Activated CD4-positive, alpha-beta T cell treated with anti-CD3 and anti-CD28 coated beads, Interleukin-2, Interleukin-4, amounts not matched to agents 100 ng/mL and 50 ng/mL, durations not matched to agents 16 hours and 8 hours (primary cell): Measurements from ENCODE around the gene CCDC33.

ENCODE experiments used
- DNase-seq: peaks from one replicate; pipeline ENCODE4 v3.0.0-alpha.2; 2020; ENCODE audit warnings: low spot score

The CCDC33 gene

DNA sequence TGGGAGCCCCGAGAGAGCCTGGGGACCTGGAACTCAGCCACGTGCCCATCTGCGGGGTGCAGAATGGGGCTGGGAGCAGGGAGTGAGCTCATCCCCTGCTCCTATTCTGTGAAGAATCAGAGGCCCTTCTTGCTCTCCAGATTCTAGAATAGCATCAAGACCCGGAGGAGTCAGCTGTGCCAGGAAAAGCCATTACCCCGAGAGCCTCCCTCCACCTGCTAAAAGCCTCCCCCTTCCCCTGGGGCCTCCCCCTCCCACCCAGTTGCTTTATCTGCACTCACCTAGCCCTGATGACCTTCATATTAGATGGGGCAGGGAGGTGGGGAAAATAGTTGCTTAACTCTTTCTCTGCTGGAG, 23.1 kb downstream of the CCDC33 start:
- no peak for DNase-seq

- DNase-seq, result no peak
Measured at GRCh38 chr15:74259821-74260607, 23.9 kb downstream of the CCDC33 start.

DNA sequence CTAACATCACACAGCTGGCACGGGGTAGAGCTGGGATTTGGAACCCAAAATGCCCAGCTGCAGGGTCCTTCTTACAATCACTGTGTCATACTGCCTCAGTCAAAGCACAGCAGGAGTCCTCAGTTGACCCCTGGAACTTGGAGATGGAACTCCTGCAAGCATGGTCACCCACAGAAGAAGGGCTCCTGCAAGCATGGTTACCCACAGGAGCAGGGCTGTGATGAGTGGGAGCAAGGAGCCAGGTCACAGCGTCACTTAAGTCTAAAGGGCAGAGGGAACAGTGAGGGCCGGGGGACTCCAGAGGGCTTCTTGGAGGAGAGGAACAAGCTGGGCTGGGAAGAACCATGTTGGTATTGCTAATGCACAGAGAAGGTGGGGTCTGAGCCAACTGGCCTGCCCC, 24.9 kb downstream of the CCDC33 start:
- no peak for DNase-seq

DNA sequence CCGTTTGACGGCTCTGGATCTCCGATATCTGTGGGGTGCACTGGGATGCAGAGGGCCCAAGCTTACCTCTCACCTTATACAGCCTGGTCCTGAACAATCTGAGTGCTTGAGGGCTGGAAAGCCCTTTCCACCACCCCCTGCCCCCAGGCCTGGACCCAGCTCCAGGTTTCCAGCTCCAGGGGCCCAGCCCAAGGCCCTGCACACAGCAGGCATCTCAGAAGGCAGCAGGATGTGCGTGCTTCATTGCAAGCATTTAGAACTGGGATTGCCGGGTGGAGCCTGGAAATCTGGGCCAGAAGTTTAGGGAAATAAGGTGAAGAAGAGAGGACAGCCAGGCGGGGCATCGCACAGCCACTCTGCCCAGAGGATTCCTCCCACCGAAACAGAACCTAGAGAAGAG, 25.6 kb downstream of the CCDC33 start:
- no peak for DNase-seq

DNA sequence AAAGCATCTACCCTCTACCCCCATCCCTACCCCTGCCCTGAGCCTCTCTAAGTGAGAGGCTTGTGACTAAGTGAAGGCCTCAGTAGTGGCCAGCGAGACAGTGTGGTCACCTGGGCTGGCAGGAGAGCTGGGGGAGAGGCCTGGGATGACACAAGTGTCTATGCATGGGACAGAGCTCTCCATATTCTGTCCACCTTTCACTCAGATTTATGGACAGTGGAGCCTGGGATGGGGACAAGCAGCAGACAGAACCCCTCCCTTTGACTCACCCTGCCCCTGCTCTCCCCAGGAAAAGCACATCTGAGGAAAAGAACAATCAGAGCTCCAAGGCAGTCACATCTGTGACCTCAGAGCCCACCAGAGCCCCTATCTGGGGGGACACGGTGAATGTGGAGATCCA, 26.0 kb downstream of the CCDC33 start:
- DNase-seq, result no peak

- no peak for DNase-seq
Measured at GRCh38 chr15:74262625-74263024, 26.5 kb downstream of the CCDC33 start.

DNA sequence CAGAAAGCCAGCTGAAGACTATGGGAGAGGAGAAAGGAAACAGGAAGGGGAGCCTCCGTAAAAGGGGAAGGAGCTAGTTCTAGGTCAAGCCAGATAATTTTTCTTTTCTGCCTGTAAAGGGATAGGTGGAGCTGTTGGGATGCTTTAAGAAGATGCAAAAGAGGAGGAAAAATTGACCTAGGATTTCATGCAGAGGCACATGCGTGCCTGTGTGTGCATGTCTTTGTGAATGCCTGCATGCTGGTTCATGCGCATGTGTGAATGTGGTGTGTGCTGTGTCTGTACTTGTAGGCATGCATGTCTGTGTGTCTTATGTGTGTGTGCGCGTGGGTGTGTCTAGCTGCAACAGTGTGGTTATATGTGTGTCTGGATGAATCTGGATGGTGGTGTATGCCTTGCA, 27.3 kb downstream of the CCDC33 start:
- DNase-seq, result no peak

- no peak for DNase-seq
Measured at GRCh38 chr15:74264081-74264501, 28.0 kb downstream of the CCDC33 start.

GRCh38 chr15:74265046-74265639, 29.0 kb downstream of the CCDC33 start:
- no peak for DNase-seq

DNA sequence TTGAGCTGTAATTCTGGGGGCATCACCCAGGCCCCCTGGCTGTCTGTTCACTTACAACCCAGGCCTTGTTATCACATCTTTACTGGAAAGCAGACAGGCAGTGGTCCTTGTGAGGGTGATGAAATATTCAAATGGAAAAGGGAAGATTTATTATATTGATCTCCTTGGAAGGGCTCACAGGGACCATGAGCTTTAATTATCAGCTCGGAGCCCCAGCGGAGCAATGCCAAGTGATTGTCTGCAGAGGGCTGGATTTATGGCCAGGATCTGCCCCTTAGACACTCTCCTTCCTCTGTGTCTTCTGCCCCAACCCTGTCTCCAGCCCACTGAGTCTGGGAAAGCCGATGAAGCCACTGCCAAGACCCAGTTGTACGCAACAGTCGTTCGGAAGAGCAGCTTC, 31.9 kb downstream of the CCDC33 start:
- DNase-seq, result no peak

- no peak for DNase-seq
Measured at GRCh38 chr15:74269362-74270035, 33.4 kb downstream of the CCDC33 start.

GRCh38 chr15:74270155-74270554, 34.0 kb downstream of the CCDC33 start:
- no peak for DNase-seq

DNA sequence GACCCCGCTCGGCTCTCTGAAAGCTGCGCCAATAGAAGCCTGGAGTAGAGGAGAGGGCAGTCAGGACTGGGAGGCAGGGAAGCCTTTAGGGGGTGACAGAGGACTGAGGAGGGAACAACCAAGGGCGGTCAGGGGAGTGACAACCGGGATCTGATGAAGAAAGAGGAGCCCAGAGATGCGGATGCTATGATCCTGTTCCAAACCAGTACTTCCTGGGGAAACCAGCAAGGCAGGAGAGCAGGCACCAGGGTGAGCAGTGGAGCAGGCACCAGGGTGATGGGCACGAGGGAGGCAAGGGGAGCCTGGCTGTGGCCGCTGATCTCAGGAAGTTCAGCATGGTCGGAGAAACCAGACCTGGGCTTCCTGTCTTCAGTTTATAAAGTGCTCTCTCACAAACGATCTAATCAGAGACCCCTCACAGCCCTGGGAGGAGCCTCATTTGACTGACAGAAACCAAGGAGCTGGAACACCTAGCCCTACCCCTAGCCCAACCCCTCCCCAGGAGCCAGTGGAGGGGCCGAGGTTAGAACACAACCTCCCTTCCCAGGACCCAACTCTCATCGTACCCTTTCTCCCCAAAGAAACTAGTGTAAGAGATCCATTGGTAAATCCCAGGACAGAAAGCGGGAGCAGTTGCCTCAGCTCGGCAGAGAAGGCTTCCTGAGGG, 34.9 kb downstream of the CCDC33 start:
- DNase-seq, result no peak

- DNase-seq, result no peak
Measured at GRCh38 chr15:74272812-74273211, 36.7 kb downstream of the CCDC33 start.

- DNase-seq, result no peak
Measured at GRCh38 chr15:74274470-74275038, 38.4 kb downstream of the CCDC33 start.

GRCh38 chr15:74275957-74276356, 39.8 kb downstream of the CCDC33 start:
- DNase-seq, result no peak

DNA sequence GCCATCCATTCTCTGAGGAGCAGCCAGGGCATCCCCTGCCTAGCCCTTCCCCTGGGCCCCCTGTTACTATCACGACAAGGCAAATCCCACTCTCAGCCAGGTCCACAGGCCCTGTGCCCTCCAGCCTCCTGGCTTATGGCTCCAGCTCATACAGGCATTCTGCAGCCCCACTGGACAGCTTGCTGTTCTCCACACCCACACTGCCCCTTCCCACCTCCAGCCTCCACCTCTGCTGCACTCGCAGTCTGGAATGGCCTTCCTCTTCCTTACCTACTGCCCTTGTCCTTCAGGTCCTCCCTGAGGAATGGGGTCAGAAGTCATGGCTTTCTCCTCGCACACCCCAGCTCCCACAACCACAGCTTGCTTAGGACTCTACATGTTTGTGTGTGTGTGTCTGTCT, 40.4 kb downstream of the CCDC33 start:
- no peak for DNase-seq

- no peak for DNase-seq
Measured at GRCh38 chr15:74277242-74277810, 41.2 kb downstream of the CCDC33 start.

DNA sequence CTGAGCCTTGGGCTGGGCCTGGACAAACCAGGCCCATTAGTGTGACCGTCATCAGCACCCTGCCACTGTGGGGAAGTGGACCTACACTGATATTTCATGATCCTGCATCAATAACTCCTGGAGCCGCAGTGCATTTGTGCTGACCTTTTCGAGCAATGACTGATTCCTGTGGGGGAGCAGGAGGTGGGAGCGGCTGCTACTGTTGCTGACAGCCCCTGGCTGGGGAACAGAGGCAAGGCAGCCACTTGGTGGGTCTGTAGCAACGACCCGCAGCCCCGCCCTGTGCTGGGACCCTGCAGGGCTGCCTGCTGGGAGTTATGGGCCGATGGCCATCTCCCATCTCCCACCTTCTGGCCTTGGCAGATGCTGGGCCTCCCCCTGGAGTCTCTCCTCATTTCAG, 42.1 kb downstream of the CCDC33 start:
- DNase-seq, result no peak

GRCh38 chr15:74281147-74282133, 45.3 kb downstream of the CCDC33 start:
- no peak for DNase-seq

GRCh38 chr15:74283368-74283767, 47.2 kb downstream of the CCDC33 start:
- DNase-seq, result no peak
